Right lung (tissue), 5 donors: ENCODE data around the gene NR1H3. TPM values are rescaled to one million over a fixed set of nuclear protein-coding genes. Genes with fewer than 3 reads are reported as not detected.
"Not testable (repeated sequence)": the region's sequence is repeated elsewhere in the genome, so short reads cannot be mapped to it uniquely, and the experiment has no call there.

ENCODE experiments used
- DNase-seq, 2 donors: peaks; one replicate each; pipeline ENCODE4 v3.0.0-alpha.2; 2013
- polyA plus RNA-seq, 5 donors: library from polyadenylated mRNA; unstranded; fragments of 120-200 nt; gene quantifications; one replicate each; pipeline versions ENCODE4 v1.2.1 to v1.2.3, GENCODE V29; 2013; ENCODE audit warnings: inconsistent platforms in 1 of 5, low replicate concordance in 1 of 5; ENCODE audit not compliant: insufficient read length in 5 of 5, insufficient read depth in 1 of 5

The NR1H3 gene
- polyA plus RNA-seq, 5 donors: 39.7 to 57.9 (median 53.0) TPM

DNA sequence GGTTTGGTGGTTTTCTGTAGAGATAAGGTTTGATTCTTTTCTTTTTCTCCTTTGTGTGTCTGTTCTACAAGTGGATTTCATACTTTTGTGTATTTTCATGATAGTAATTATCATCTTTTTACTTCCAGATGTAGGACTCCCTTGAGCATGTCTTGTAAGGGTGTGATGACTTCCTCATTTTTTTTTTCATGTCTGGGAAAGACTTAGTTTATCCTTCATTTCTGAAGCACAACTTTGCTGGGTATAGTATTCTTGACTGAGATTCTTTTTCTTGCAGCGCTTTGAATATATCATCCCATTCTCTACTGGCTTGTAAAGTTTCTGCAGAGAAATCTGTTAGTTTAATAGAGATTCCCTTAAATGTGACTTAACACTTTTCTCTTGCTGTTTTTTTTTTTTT, 45.1 kb downstream of the NR1H3 start:
- no peak for DNase-seq

DNA sequence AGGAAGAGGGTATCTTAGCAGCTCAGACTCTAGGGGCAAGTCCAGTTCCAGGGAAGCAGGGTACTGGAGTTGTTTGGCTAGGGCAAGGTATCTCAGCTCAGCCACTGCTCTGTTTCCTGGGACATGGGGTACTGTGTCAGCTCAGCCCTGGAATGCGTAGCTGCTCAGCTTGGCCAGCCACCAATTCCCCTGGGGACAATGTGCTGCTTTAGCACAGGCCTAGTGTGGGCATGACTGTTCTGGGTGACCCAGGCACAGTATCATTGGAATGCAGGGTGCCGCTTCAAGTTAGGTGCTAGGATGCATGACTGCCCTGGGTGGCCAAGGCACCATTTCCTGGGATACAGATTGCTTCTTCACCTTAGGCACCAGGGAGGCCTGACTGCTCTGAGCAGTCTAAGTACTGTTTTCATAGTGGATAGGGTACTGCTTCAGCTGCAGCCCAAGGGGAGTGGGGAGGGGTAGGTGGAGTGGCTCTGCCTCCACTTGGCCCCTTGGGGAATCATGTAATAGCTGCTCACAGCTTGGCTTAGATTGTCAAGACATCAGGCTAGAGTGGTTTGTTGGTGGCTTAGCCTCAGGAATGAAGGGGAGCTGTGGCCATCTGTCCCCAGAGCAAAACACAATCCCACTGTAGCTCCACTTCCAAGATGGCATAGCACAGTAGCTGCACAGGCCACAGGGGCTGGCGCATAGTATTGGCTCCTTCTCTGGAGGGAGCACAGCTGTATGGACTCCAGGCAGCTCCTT, 48.1 kb downstream of the NR1H3 start:
- DNase-seq: no peak

DNA sequence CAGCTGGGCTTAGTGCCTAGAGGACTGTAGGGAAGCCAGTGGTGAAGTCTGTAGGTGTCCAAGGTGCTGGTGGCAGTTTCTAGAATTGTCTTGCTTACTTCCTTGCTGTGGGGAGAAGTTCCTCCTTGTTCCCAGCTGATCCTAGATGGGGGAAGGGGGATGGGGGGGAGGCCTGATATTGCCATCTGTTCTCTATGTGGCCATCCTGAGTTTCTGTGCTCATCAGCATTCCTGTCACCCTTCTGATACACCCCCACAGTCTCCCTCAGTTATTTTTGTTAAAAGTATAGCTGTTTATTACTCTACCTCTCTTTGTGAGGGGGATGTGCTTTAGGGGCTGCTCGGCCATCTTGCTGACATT, 48.7 kb downstream of the NR1H3 start:
- DNase-seq: no peak

DNA sequence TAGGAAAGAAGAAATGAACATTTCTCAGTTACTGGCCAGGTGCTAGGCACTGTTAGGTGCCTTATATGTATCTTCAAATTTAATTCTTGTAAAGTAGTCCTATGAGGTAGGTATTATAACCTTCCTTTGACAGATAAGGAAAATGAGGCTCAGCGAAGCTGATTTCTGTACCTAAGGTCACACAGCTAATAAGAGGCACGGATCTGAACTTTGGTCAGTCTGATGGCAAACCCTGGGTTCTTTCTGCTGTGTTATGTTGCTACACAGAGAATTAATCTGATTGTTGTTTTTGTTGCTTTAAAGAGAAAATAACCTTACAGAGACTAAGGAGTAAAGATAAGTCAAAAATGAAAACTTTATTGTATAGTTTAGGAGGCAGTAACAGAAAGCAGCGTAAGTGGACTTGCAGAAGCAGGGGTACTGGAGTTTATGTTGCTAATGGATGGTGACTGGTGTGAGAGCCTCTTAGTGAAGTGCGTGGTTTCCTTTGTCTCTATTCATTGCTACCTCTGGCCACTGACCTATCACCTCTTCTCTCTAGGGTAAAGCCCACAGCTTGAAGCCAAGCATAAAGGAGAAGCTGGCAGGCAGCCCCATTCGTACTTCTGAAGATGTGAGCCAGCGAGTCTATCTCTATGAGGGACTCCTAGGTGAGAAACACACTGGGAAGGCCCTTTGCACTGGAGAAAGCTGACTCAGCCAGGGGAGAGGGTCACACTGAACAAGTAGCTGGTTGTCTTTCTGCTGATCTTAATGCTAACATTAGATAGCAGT, 50.4 kb downstream of the NR1H3 start:
- no peak for DNase-seq

DNA sequence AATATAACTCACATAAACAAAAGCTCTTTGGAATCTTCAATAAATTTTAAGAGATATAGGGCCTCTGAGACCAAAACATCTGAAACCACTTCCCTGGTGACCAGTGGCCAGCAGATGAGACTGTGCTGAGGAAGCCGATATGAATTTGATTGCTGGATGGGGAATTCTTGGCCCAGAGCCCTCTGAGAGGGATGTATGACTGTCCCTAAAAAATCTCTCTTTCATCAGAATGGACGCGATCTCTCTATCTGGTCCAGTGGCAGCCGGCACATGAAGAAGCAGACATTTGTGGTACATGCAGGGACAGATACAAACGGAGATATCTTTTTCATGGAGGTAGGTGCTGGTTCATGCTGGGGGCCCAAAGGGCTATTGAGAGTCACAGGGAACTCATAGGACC, 57.2 kb downstream of the NR1H3 start:
- DNase-seq: no peak

DNA sequence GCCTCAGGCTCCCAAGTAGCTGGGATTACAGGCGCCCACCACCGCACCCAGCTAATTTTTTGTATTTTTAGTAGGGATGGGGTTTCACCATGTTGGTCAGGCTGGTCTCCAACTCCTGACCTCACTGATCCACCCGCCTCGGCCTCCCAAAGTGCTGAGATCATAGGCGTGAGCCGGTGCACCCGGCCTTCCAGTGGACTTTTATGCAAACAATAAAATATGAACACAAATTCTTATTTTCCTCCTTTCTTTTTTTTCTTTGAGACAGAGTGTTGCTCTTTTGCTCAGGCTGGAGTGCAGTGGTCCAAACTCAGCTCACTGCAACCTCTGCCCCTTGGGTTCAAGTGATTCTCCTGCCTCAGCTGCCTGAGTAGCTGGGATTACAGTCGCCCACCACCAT, 58.7 kb downstream of the NR1H3 start:
- DNase-seq: not testable (repeated sequence)

DNA sequence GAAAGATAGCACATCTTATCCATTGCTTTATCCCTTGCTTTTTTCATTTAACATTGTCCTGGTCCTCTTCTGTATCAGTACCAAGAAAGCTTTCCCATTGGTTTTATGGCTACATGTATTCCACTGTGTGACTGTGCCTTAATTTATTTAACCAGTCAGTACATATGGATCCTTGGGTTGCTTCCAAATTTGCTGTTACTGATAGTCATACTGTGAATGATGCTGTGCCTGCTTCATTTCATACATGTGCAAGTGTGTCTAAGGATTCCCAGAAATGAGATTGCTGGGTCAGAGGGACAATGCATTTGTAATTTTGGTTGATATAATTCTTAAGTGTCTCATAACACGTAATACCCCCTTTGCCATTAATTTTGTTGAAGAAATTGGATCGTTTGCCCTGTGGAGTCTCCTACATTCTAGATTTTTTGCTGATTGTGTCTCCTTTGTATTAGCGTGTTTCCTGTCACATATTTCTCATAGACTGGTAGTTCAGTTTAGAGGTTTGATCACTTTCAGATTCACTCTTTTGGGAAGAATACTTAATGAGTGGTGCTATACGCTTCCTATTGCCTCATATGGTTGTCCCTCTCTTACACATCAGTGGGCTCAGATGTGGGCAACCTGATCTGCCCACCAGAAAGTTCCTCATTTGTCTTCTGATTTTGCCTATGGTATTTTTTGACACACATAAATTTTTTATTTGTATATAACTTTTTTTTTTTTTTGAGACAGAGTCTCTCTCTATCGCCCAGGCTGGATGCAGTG, 59.5 kb downstream of the NR1H3 start:
- DNase-seq: no peak

DNA sequence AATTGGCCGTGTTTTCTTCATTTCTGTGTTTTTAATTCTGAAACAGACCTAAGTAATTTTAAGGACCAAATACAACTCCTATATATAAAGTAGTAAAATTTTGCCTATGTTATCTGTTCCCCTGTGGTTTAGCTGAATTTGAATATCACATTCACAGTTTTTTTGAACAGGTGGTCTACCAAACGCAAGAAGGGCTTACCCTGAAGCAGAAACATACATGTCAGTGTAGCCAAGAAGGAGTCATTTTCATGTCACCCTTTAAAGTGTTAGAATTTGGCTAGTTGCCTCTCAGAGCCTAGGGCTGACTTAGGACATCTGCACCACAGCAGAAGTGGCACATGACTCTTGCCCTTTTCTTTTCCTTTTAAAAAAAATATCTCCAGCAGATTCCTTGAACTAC, 60.4 kb downstream of the NR1H3 start:
- DNase-seq: no peak

Other genes with a start within 250 kb of the NR1H3 start
- gene ARFGAP2, start 81.1 kb upstream of the NR1H3 start, polyA plus RNA-seq: 10 to 100 TPM; 76.2 to 95.2 (median 91.0) TPM
- 10 to 100 TPM; 35.4 to 67.1 (median 54.2) TPM for gene PACSIN3, start 71.6 kb upstream of the NR1H3 start, polyA plus RNA-seq
- 10 to 100 TPM; 20.5 to 28.2 (median 24.5) TPM for gene DDB2, start 43.0 kb upstream of the NR1H3 start, polyA plus RNA-seq
- 10 to 100 TPM; 33.8 to 43.1 (median 36.5) TPM for gene ACP2, start 9.2 kb upstream of the NR1H3 start, polyA plus RNA-seq
- gene MADD, start 12.1 kb downstream of the NR1H3 start, polyA plus RNA-seq: 10 to 100 TPM; 41.9 to 60.4 (median 47.2) TPM
- under 1 TPM in 1 of 5 donors, not detected in 4; 0.03 TPM for gene MYBPC3, start 94.7 kb downstream of the NR1H3 start, polyA plus RNA-seq
- 1 to 10 TPM; 4.0 to 8.8 (median 5.2) TPM for gene SPI1, start 120.6 kb downstream of the NR1H3 start, polyA plus RNA-seq
- 10 to 100 TPM; 23.0 to 54.0 (median 35.4) TPM for gene SLC39A13, start 150.6 kb downstream of the NR1H3 start, polyA plus RNA-seq
- 100 to 1,000 TPM; 120 to 156 (median 139) TPM for gene PSMC3, start 168.4 kb downstream of the NR1H3 start, polyA plus RNA-seq
- gene RAPSN, start 191.1 kb downstream of the NR1H3 start, polyA plus RNA-seq: 1 to 10 TPM in 1 of 5 donors, under 1 TPM in 4; 0.29 to 5.1 (median 0.37) TPM